OCI-LY3 (cell line): ENCODE measurements around the gene KRT4.

Source experiments
- H2AFZ ChIP-seq: fragments of 200-600, 300-600 bp; shearing (Covaris generic); 2 replicates; pipeline ENCODE4 v1.6.0; 2014; ENCODE audit warnings: antibody characterized with exemption, low read depth, low read length
- H3K27ac ChIP-seq: fragments of 200-600, 300-600 bp; sonication (generic); 2 replicates; pipeline ENCODE4 v1.5.1; 2014; ENCODE audit warnings: mild to moderate bottlenecking, low read length, moderate library complexity, mixed read lengths
- H3K27me3 ChIP-seq: fragments of 200-600, 300-600 bp; sonication (generic); 2 replicates; pipeline ENCODE4 v1.6.1; 2014; ENCODE audit warnings: low read depth, low read length, mixed read lengths
- H3K36me3 ChIP-seq: fragments of 200-600, 300-600 bp; sonication (generic); replicated peaks from 2 replicates; pipeline ENCODE3; 2014; ENCODE audit warnings: low read depth, low read length, mixed read lengths
- H3K4me1 ChIP-seq: fragments of 300-600, 200-600 bp; sonication (generic); 2 replicates; pipeline ENCODE4 v1.6.1; 2014; ENCODE audit warnings: low read length, mixed read lengths
- H3K4me2 ChIP-seq: fragments of 200-600, 300-600 bp; sonication (generic); 2 replicates; pipeline ENCODE4 v1.6.1; 2014; ENCODE audit warnings: low read length, mixed read lengths
- H3K4me3 ChIP-seq: fragments of 300-600, 200-600 bp; sonication (generic); 2 replicates; pipeline ENCODE4 v1.5.1; 2014; ENCODE audit warnings: antibody characterized with exemption, mild to moderate bottlenecking, low read length, moderate library complexity
- H3K79me2 ChIP-seq: fragments of 300-600, 200-600 bp; shearing (Covaris generic); 2 replicates; pipeline ENCODE4 v1.6.1; 2014; ENCODE audit warnings: mild to moderate bottlenecking, low read length, mixed read lengths
- H3K9ac ChIP-seq: fragments of 300-600, 200-600 bp; shearing (Covaris generic); 2 replicates; pipeline ENCODE4 v1.6.0; 2014; ENCODE audit warnings: mild to moderate bottlenecking, low read length, moderate library complexity
- H3K9me3 ChIP-seq: fragments of 200-600, 300-600 bp; shearing (Covaris generic); 2 replicates; pipeline ENCODE4 v1.6.1; 2014; ENCODE audit warnings: low read length, mixed read lengths; ENCODE audit not compliant: insufficient read depth
- H4K20me1 ChIP-seq: fragments of 200-600, 300-600 bp; sonication (generic); 2 replicates; pipeline ENCODE4 v1.6.1; 2016; ENCODE audit warnings: low read length, mixed read lengths; ENCODE audit not compliant: insufficient read depth
- EZH2phosphoT487 ChIP-seq: fragments of 200-600 bp; shearing (Covaris generic); IDR thresholded peaks from 2 replicates; pipeline ENCODE4 v1.6.1; 2018; ENCODE audit warnings: antibody characterized with exemption, mixed run types, low read depth
- TF ChIP-seq, protein P1 (sequence below): fragments of 200-600, 300-600 bp; sonication (generic); IDR thresholded peaks from 2 replicates; pipeline ENCODE4 v1.5.1; 2014; ENCODE audit warnings: antibody characterized with exemption, low read length, low read depth

The KRT4 gene

DNA sequence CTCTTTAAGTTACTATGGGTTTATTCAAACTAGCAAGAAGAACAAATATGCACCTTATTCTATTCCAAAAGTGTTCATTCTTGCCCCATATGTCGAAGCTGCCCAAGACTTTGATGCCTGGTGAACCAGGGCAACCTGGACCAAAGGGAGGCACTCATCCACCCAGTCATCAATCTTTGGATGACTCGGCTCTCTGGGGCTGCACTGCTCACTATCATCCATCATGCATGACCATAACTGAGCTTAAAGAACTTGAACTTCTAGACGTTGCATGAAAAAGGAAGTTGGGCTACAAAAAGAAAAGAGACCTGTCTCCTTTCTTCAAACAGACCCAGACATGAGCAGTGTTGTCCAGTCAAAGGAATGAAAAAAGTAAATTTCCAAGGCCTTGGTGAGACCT lies 1.2 kb downstream of the KRT4 start:
- TF ChIP-seq, protein P1, sequence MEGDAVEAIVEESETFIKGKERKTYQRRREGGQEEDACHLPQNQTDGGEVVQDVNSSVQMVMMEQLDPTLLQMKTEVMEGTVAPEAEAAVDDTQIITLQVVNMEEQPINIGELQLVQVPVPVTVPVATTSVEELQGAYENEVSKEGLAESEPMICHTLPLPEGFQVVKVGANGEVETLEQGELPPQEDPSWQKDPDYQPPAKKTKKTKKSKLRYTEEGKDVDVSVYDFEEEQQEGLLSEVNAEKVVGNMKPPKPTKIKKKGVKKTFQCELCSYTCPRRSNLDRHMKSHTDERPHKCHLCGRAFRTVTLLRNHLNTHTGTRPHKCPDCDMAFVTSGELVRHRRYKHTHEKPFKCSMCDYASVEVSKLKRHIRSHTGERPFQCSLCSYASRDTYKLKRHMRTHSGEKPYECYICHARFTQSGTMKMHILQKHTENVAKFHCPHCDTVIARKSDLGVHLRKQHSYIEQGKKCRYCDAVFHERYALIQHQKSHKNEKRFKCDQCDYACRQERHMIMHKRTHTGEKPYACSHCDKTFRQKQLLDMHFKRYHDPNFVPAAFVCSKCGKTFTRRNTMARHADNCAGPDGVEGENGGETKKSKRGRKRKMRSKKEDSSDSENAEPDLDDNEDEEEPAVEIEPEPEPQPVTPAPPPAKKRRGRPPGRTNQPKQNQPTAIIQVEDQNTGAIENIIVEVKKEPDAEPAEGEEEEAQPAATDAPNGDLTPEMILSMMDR, result no peak
- TF ChIP-seq EZH2phosphoT487, result no peak
- H3K79me2 ChIP-seq, result no peaks in the 10 kb centered on the region
- H3K27me3 ChIP-seq, result peaks cover 14% of the 10 kb centered on the region; the same call in 1 of the 2 replicates
- no peaks in the 10 kb centered on the region for H3K9me3 ChIP-seq
- H4K20me1 ChIP-seq, result no peaks in the 10 kb centered on the region
- no peaks in the 10 kb centered on the region for H3K4me1 ChIP-seq
- no peak overlapping the region for H3K4me2 ChIP-seq
- H2AFZ ChIP-seq, result no peak overlapping the region
- no peak overlapping the region for H3K9ac ChIP-seq
- H3K27ac ChIP-seq, result no peak overlapping the region
- H3K4me3 ChIP-seq, result no peak overlapping the region
- no peaks in the 10 kb centered on the region for H3K36me3 ChIP-seq

- H3K4me2 ChIP-seq, result no peak overlapping the region
- no peaks in the 10 kb centered on the region for H3K4me1 ChIP-seq
- no peaks in the 10 kb centered on the region for H3K9me3 ChIP-seq
- no peaks in the 10 kb centered on the region for H4K20me1 ChIP-seq
- no peak overlapping the region for H2AFZ ChIP-seq
- H3K9ac ChIP-seq, result no peak overlapping the region
- H3K27me3 ChIP-seq, result peaks cover 13% of the 10 kb centered on the region; the same call in 1 of the 2 replicates
- no peaks in the 10 kb centered on the region for H3K79me2 ChIP-seq
- H3K36me3 ChIP-seq, result no peaks in the 10 kb centered on the region
- TF ChIP-seq EZH2phosphoT487, result no peak
- TF ChIP-seq, protein P1, result no peak
- H3K4me3 ChIP-seq, result no peak overlapping the region
- H3K27ac ChIP-seq, result no peak overlapping the region
Observed at GRCh38 chr12:52812073-52812400, 1.9 kb downstream of the KRT4 start.

- no peaks in the 10 kb centered on the region for H3K79me2 ChIP-seq
- no peaks in the 10 kb centered on the region for H4K20me1 ChIP-seq
- H3K27me3 ChIP-seq, result peaks cover 13% of the 10 kb centered on the region; the same call in 1 of the 2 replicates
- no peak overlapping the region for H3K27ac ChIP-seq
- H3K9me3 ChIP-seq, result no peaks in the 10 kb centered on the region
- no peak overlapping the region for H2AFZ ChIP-seq
- TF ChIP-seq EZH2phosphoT487, result no peak
- TF ChIP-seq, protein P1, result no peak
- H3K36me3 ChIP-seq, result no peaks in the 10 kb centered on the region
- H3K4me1 ChIP-seq, result no peaks in the 10 kb centered on the region
- H3K9ac ChIP-seq, result no peak overlapping the region
- H3K4me2 ChIP-seq, result no peak overlapping the region
- H3K4me3 ChIP-seq, result no peak overlapping the region
Observed at GRCh38 chr12:52811191-52812072, 2.5 kb downstream of the KRT4 start.

DNA sequence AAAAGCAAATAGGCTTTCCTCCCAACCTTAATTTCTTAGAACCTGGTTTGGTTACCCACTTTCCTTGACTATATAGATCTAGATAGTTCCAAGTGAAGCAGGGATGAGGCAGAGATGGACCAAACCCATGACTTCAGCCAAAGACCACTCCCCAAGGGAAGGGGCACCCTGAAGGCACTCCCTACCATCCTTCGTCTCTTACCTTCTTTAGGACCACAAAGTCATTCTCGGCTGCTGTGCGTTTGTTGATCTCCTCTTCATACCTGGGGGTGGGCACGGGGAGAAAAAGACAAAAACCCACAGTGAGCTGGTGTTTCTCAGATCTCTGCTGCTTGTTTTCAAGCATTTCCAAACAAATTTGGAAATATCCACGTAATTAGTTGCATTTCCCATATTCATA lies 3.4 kb downstream of the KRT4 start:
- H3K27ac ChIP-seq, result no peak overlapping the region
- H3K27me3 ChIP-seq, result peaks cover 13% of the 10 kb centered on the region; the same call in 1 of the 2 replicates
- no peaks in the 10 kb centered on the region for H3K79me2 ChIP-seq
- H3K36me3 ChIP-seq, result no peaks in the 10 kb centered on the region
- H3K4me3 ChIP-seq, result no peak overlapping the region
- no peak overlapping the region for H3K9ac ChIP-seq
- H2AFZ ChIP-seq, result no peak overlapping the region
- no peaks in the 10 kb centered on the region for H3K4me1 ChIP-seq
- H3K4me2 ChIP-seq, result no peak overlapping the region
- TF ChIP-seq, protein P1, result no peak
- TF ChIP-seq EZH2phosphoT487, result no peak
- no peaks in the 10 kb centered on the region for H4K20me1 ChIP-seq
- no peaks in the 10 kb centered on the region for H3K9me3 ChIP-seq
